NCI-H187 (cell line): ENCODE measurements around the gene ITFG1.
"Not testable (repeated sequence)": the region's sequence is repeated elsewhere in the genome, so short reads cannot be mapped to it uniquely, and the experiment has no call there.

Source experiments
- DNase-seq, 2 experiments: peaks; one replicate each; lab custom pipeline; 2025; lab: John Stamatoyannopoulos, UW

Gene ITFG1

DNA sequence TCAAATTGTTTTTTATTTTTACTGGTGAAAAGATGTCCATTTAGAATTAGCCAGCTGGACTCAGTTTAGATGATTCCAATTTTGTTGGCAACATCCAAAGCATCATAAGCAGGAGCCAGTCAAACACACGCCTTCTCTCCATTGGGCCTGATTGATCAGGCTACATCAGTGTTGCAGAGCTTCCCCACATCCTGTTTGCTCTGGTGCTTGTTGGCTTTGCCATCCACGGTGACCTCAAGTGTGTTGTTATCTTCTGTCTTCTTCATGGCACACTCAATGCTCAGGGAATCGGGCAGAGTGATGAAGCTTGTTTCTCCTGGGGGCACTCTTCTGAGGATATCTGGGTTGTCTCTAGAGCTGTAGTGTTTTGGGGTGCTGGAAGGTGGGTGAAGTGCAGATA lies 310.8 kb downstream of the ITFG1 start:
- DNase-seq, result no peak

DNA sequence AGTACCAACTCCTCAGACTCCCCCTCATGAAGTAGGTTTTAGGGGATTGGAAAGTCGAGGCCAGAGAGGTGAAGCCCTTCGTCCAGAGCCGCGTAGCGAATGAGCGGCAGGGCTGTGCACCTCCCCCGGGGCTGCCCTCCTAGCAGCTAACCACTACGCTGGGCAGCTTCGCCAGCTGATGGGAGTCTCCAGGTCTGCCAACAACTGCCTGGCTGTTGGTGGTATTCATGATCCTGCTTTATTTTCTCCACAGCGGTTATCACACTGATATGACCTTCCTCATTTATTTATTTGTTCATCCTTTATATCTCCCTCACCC lies 316.3 kb downstream of the ITFG1 start:
- no peak for DNase-seq

DNA sequence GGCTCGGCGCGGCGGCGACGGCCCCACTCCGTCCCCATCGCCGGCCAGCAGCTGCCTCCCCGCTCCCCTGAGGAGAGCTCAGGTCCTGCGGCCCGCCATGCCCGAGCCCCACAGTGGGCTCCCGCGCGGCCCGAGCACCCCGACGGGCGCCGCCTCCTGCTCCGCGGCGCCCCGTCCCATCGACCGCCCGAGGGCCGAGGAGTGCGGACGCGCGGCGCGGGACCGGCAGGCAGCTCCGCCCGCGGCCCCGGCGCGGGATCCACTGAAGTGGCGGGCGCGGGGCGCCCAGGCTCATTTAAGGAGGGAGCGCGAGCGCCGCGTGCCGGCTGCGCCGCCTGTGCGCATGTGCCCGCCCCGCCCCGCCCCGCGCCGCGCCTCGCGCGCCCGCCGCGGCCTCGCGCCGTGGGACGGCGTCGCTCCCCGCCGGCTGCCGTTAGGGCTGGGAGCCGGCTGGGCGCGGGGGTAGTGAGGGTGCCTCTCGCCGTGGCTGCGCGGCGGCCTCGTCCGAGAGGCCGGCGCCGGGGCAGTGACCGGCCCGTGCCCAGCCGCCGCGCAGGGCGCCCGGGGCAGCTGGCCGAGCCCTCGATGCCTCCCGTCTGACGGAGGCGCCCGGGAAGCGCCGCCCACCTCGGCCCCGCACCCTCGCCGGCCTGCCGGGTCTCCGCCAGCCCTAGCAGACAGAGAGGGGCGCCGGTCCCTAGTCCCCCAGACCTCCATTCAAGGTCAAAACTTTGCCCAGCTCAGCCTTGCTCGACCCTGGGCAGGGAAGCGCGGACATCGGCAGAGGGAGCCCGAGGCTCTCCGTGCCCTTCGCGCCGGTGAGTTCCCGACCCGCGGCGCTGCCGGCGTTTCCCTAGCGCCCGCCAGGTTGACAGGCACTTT lies 316.9 kb downstream of the ITFG1 start, which contains the start of gene NETO2:
Gene NETO2, minus strand, starts transcription at position 269 of the 882 bp plus-strand sequence. CDS start 333 bp downstream, outside the sequence.
- peak; percentile 9 to 28 for DNase-seq

DNA sequence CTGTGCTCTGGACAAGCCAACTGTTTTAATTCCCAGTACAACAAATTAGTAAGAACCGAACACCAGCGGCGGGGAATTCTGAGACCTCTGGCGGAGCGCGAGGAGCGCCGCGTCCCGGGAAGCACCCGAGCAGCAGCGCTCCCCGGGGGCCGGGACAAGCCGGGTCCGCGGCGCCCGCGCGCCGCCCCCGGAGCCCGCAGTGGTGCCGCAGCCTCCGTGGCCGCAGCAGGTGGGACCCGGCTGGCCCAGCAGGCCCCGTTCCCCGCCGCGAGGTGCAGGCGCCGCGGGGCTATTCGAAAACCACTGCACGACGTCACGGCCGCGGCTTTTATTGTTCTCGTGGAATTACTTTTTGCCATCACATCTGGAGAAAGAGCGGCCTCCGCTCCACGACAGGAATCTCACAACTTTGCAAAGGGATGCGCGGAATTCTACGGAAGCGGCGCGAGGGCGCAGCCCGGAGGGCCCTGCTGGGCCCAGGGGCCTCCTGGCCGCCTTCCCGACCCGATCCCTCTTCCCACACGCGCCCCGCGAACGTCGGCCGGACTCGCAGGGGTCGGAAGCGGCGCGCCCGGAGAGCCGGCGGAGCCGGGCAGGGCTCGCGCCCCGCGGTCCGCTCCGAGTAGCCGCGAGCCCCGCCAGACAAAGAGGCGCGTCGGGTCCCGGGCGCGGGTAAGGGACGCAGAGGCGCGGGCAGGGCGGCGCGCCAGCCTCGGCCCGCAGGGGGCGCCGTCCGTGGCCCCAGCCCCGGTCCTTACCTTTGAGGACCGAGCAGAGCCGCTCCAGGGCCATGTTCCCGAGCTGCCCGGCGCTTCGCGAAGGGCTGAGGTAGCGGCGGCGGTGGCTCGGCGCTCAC lies 317.8 kb downstream of the ITFG1 start:
- peak in 1 of 2 experiments; percentile 30 for DNase-seq

DNA sequence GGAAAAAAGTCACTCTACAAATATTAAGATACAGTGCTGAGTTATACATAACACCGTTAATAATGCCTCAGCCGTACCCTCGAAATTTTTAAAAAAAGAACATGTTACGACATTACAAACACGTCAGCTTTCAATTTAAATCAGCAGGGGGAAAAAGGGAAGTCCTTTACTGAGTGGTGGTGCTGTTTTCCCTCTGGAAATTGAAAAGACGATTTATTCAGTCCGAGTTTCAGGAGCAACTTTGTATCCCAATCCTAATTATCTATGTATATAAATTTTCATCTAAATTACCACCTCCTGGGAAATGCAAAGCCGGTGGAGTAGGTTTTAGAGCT lies 318.4 kb downstream of the ITFG1 start:
- no peak for DNase-seq

DNA sequence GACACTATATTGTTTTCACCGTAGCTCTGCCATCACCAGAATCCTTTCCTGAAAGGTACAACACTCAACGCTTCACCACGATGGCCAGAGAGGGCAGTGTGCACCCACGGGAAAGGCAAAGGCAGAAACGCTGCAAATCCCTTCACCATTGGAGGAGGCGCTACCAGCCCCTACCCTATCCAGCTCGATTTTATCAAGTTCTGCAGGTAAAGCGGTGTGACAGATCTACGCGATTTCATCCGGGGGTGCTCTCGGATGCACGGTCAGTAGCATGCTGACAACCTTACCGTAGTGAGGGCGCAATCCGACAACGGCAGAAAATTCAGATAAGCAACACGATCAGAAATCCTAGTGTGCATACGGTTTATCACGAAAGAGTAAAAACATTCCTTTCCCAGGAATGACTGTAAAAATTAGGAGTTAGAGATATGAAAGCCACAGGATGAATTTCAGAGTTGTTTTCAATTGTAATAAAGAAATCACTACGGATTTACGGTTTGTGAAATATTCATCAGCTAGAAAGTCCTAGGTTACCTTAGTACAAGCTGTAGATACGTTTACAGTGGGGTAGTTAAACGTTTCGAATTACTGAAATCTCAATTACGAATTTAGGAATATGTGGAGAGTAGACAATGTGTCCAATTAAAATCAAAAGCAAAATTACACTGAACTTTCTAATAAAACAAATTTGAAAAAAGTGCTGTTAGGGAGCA lies 318.9 kb downstream of the ITFG1 start:
- DNase-seq, result peak; percentile 46 to 64

DNA sequence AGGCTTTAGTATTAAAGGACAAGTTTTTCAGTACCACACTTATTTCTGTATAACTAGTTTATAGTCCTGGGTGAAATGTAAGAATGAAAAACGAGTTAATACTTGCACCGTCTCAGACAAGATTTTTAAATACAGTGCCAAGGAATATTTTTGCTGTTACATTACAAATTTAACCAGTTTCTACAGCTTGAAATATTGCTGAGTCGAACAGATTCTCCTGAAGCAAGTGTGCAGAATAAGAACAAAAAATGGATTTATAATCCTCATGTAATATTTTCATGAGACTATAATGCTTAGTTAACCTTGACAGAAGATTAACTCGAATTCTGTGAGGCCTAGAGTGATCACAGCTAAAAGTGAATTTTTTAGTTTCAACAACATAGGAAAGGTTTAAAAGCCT lies 320.2 kb downstream of the ITFG1 start:
- DNase-seq, result no peak

DNA sequence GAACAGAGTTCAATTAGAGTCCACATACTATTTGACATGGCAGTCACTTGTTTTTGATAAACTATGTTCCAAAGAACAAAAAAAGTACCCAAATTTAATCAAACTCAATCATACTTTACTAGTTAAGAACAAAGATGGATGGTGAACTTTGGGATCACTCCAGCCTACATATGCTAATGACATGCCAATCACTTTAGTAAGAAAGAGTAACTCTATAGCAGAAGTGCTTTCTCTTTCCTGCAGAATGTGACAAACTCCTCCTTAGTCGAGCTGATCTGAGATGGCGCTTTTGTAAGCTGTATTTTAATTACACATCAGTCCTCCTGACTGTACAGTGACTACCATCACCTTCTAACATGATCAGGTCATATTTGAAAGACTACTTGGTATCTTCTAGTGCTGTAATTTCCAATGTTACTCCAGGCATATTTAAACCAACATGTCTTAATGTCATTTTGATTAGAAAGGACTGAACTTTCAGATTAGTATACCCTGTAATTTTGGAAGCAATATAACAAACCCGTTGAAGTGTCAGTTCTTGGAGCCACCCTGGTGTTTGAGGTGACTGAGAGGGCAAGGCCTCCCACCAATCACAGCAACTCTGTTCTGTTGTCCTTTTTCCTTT lies 321.2 kb downstream of the ITFG1 start:
- no peak for DNase-seq

DNA sequence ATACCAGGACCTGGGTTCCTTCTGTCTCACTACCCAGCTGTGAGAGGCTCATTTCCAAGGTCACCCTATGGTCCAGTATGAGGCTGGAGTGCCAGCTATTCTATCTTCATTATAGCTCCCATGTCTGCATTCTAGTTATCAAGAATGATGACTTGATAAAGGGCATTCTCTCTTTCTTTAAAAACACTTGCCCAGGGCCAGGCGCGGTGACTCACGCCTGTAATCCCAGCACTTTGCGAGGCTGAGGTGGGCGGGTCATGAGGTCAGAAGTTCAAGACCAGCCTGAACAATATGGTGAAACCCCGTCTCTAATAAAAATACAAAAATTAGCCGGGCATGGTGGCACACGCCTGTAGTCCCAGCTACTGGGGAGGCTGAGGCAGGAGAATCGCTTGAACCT lies 322.9 kb downstream of the ITFG1 start:
- not testable (repeated sequence) for DNase-seq

DNA sequence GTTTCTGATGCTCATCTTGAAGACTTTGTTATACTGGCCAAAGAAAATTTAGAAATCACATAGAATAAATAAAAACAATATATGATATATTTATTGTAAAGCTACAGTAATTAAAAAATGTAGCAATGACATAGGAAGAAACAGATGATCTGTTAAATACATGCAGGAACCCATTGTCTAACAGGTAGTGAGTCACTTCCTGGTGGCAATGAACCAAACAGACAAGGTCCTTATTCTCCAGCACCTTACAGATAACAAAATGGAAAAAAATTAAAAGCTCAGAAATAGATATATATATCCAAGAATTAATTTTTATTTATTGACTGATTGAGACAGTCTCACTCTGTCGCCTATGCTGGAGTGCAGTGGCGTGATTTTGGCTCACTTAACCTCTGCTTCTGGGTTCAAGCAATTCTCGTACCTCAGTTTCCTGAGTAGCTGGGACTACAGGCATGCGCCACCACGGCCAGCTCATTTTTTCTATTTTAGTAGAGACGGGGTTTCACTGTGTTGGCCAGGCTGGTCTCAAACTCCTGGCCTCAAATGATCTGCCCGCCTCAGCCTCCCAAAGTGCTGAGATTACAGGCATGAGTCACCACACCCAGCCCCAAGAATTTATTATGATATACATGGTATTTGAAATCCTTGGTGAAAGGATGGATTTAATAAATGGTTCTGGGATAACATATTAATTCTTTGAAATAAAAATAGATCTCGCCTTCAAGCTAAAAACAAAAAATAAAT lies 324.6 kb downstream of the ITFG1 start:
- DNase-seq, result no peak

DNA sequence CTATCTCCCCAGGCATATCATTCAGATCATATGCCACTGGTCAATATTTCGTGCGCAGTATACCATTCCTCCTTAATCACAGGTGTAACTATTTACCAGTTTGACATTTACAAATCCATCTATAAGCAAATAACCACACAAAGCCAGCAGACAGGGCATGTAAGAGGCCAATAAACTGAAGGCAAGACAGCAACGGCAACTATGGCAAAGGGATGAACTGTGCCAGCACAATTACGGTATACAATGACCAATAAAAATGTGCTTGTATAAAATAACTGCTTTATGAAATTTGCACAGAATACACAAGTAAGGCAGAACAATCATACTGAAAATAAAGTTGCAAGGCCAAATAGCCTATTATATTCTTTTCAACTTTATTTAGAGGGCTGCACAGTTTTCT lies 326.3 kb downstream of the ITFG1 start:
- no peak for DNase-seq

DNA sequence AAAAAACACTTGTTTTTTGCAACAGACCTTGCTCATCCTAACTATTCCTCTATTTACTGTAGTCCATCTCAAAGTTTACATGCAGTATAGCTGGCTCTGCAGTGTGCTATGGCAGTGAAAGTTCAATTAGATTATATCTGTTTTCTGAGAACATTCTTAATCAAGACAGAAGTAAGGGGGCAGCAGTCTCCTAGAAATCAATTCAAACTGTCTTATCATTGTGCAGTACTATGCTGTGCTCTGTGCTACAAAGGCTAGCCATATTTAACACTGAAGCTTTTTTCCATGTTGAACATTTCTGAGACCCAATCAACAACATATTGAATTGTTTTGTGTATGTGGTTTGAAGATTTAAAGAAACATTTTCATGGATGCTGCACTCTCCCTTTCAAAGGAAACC lies 328.6 kb downstream of the ITFG1 start:
- no peak for DNase-seq

DNA sequence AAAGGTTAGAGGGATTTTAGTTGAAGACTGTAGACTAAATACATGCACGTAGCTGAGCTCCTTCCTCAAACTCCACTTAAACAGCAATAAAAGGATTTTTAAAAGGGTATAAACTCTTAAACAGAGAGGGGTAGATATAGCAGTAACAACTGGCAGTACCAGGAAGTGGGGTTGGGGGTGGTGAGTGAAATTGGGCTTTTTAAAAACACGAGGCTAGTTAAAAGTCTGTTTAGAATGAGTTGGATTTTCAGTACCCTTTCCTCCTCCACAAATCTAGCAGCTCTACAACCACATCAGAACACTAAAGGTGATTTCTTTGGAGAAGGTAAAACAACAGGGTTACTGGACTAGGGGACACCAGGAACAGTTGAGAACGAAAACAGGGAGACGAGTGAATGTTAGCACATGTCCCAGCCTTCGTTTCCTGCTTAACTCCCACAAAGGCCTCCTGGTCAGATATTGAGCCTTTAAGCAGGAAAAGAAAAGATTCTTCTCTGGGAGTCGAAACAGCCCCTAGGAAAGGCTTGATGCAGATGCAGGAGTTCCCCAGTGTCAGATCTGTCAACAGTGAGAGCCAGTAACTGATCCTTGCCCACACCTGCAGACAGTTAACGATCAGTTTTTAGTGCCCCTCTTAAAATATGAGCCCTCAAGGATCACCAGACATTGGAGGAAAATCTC lies 331.0 kb downstream of the ITFG1 start:
- DNase-seq, result no peak

DNA sequence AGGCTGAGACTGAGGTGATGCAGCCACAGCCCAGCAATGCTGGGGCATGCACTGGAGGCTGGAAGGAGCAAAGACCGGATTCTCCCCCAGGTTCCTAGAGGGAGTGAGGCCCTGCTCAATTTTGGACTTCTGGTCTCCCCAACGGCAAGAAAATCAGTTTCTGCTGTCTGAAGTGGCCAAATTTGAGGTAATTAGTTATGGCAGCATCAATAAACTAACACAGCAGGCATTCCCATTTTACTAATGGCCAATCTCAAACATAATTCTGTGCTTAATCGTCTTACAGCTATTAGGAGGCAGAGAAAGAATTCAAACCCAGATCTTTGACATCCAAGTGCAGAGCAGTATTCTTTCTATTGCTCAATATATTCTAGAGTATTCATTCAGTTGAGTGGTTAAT lies 333.3 kb downstream of the ITFG1 start:
- DNase-seq, result no peak

DNA sequence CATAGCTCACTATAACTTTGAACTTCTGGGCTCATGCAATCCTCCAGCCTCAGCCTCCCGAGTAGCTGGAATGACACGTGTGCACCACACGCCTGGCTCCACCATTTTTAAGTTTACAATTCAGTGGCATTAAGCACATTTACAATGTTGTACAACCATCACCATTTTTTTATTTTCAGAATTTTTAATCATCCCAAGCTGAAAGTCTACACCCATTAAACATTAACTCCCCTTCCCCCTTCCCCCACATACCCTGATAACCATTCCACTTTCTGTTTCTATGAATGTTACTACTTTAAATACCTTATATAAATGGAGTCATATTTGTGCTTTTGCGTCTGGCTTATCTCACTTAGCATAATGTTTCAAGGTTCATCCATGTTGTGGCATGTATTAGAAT lies 335.1 kb downstream of the ITFG1 start:
- DNase-seq, result no peak

DNA sequence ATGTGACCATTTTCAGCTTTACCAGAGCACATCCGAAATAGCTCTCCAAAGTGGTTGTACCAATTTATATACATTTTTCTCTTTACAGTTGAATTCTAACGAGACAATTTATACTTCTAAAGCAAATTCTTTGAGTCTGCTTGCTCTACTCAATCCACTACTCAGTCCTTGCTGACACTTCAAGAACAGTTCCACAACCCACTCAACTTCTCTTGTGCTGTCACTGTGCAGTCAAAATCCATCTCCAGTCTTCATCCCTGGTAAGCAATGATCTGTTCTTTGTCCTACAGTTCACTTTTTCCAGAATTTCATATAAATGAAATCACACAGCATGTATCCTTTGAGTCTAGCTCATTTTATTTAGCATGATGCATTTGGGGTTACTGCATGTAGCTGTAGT lies 347.7 kb downstream of the ITFG1 start:
- DNase-seq, result no peak

DNA sequence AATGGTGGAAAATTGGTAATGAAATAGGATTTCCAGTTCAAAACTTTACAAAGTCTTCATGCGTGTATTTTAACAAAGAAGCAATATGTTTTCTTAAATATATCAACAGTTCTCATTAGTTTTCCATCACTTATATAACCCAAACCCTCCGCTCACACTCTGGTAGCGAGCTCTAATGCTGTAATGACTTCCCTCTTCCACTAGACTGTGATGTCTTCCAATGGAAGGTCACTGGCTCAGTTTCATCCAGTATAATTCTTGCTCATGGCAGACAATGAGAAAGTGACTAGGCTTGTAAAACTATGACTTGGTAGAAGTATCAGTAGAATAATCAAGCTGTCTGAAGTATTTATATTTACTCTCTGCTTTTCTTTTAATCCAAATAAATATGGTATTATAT lies 349.9 kb downstream of the ITFG1 start:
- DNase-seq, result no peak

DNA sequence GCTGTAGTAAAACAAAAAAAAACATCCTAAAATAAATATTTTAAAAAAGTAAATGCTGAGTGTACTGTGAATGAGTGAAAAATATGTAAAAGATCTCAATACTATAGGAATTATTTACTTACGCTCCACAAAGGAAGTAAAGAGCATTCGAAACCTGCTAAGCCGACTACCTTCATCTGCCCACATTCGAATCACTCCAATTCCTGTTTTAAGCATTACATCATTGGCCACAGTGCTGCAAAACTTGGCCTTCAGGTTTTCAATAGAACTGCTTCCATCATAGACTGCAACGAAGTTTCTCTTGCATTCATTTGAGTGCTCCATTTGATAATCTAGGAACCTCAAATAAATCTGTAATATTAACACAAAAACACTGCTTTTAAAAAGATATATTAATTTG lies 351.5 kb downstream of the ITFG1 start:
- DNase-seq, result no peak
